ENCODE data around the gene PCCB.
A peak's percentile ranks its signal among the peaks of the same experiment; 100 is the strongest.
"Not testable (repeated sequence)": the region's sequence is repeated elsewhere in the genome, so short reads cannot be mapped to it uniquely, and the experiment has no call there.

The PCCB gene

DNA sequence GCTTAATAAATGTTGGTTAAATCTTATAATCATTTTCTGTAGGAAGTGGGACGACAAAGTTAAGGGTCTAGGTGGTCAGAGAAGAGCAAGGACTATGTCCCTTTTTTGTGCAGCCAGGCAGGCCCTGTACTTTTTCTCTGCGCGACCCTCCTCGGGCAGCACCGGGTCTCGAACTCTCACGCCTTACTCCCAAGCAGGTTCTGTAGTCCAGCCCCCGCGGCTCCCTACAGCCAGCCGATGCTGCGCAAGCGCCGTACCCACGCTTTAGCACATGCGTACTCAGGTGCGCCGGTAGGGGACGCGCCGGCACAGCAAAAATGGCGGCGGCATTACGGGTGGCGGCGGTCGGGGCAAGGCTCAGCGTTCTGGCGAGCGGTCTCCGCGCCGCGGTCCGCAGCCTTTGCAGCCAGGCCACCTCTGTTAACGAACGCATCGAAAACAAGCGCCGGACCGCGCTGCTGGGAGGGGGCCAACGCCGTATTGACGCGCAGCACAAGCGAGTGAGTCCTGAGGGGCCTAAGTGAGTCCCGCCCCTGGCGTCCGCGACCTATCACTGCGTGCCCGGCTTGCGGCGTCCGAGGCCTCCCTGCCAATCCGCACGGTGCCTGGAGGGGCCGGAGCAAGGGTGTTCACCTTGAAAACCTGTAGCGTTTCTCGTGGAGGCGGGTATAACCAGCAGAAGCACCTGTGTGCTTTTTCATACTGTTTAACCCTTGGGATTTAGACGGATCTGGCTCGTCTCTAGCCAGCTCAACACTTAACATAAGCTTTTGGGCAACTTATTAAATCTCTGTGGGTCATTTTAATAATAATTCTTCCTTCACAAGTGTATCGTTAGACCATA lies at the start of gene PCCB:
Gene PCCB, plus strand, starts transcription at position 282 of the 844 bp plus-strand sequence. Its CDS starts 36 bp downstream, at position 318.
- peak; percentile 95 for DNase-seq (ENCODE audit: low spot score)

GRCh38 chr3:136207489-136208115 lies 42.5 kb upstream of the PCCB start:
- DNase-seq (ENCODE audit: low spot score): no peak

DNA sequence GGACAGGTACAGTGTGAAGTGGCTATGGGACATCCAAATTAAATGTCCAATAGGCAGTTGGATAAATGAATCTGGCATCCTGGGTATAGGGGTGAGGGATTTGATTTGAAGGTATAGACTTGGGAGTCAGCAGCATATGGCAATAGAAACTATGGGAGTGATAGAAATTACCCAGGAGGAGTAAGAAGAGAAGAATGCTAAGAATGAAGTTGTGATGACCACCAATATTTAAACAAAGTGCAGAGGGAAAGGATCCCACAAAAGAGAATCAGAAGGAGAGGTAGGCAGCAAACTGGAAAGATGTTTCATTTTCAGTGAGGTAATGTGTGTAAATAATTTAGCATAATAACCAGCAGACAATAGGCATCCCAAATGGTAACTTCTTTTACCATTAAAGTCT lies 40.2 kb upstream of the PCCB start:
- DNase-seq (ENCODE audit: low spot score): no peak

- DNase-seq (ENCODE audit: low spot score): no peak
Observed at GRCh38 chr3:136211547-136211946, 38.6 kb upstream of the PCCB start.

- not testable (repeated sequence) for DNase-seq (ENCODE audit: low spot score)
Observed at GRCh38 chr3:136222746-136223145, 27.4 kb upstream of the PCCB start.

- DNase-seq (ENCODE audit: low spot score): no peak
Observed at GRCh38 chr3:136232413-136232812, 17.7 kb upstream of the PCCB start.

- no peak for DNase-seq (ENCODE audit: low spot score)
Observed at GRCh38 chr3:136235545-136235944, 14.6 kb upstream of the PCCB start.

- DNase-seq (ENCODE audit: low spot score): no peak
Observed at GRCh38 chr3:136236109-136236508, 14.0 kb upstream of the PCCB start.

- DNase-seq (ENCODE audit: low spot score): no peak
Observed at GRCh38 chr3:136237103-136237502, 13.0 kb upstream of the PCCB start.

GRCh38 chr3:136237961-136238649 lies 12.0 kb upstream of the PCCB start:
- no peak for DNase-seq (ENCODE audit: low spot score)

GRCh38 chr3:136239094-136239493 lies 11.0 kb upstream of the PCCB start:
- DNase-seq (ENCODE audit: low spot score): no peak

GRCh38 chr3:136245691-136246090 lies 4.4 kb upstream of the PCCB start:
- no peak for DNase-seq (ENCODE audit: low spot score)

- DNase-seq (ENCODE audit: low spot score): no peak
Observed at GRCh38 chr3:136247436-136247835, 2.7 kb upstream of the PCCB start.

- DNase-seq (ENCODE audit: low spot score): no peak
Observed at GRCh38 chr3:136247855-136248590, 2.1 kb upstream of the PCCB start.

DNA sequence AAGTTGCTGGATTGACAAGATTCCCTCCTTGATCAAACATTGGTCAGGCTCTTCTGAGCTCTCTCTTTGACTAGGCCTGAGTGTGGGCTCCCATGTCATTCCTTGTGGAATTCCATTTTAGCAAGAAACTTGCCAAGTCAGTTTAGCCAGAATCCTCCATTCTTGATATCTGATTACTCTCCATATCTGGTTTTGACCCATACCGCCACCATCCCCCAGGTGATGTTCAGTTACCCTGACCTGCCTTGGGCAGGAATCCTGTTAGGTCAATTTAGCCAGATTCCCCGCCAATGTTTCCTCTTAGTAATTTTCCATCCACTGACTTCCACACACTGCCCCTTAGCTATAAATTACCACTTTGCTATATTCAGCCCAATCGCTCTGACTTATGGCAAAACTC lies 1.0 kb upstream of the PCCB start:
- no peak for DNase-seq (ENCODE audit: low spot score)

DNA sequence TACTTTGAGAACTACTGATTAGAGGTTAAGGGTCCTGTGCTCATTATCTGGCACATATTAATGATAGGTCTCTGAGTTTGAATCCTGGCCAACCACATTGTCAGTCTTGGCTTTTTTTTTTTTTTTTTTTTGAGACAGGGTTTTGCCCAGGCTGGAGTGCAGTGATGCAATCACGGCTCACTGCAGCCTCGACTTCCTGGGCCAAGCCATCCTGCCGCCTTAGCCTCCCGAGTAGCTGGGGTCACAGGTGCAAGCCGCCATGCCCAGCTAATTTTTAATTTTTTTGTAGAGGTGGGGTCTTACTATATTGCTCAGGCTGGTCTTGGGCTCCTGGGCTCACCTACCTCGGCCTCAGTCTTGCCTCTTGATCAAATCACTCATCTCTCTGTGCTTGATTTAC lies 547 bp upstream of the PCCB start:
- DNase-seq (ENCODE audit: low spot score): no peak

GRCh38 chr3:136250903-136251460 lies 842 bp downstream of the PCCB start:
- DNase-seq (ENCODE audit: low spot score): peak; percentile 3

DNA sequence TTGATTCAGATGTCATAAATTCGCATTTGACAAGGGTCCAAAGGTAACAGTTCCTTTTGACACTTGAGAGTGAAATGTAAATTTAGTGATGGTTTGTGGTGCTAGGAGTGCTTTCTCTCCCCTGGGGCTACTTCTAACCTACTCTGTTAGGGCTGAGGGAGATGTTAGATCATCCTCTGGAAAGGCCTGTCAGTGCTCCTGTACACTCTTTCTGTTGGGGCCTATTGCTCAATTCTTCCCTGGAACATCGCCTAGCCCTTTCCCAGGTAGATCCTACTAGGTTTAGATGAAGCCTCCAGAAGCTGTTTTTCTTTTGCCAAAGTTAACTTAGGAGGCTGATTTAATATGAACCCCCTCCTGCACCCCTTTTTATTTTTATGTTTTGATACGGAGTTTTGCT lies 1.4 kb downstream of the PCCB start:
- no peak for DNase-seq (ENCODE audit: low spot score)

GRCh38 chr3:136255672-136256406 lies 5.7 kb downstream of the PCCB start:
- DNase-seq (ENCODE audit: low spot score): no peak

GRCh38 chr3:136258199-136258598 lies 8.1 kb downstream of the PCCB start:
- DNase-seq (ENCODE audit: low spot score): no peak

GRCh38 chr3:136261826-136262225 lies 11.7 kb downstream of the PCCB start:
- no peak for DNase-seq (ENCODE audit: low spot score)
